DMS79 treated with DMSO at 0.1 percent for 48 hours (cell line): ENCODE measurements around the gene FLG.
"Not testable (repeated sequence)": the region's sequence is repeated elsewhere in the genome, so short reads cannot be mapped to it uniquely, and the experiment has no call there.

ENCODE experiments used
- DNase-seq: peaks from one replicate; lab custom pipeline; 2025; lab: John Stamatoyannopoulos, UW

Gene FLG

DNA sequence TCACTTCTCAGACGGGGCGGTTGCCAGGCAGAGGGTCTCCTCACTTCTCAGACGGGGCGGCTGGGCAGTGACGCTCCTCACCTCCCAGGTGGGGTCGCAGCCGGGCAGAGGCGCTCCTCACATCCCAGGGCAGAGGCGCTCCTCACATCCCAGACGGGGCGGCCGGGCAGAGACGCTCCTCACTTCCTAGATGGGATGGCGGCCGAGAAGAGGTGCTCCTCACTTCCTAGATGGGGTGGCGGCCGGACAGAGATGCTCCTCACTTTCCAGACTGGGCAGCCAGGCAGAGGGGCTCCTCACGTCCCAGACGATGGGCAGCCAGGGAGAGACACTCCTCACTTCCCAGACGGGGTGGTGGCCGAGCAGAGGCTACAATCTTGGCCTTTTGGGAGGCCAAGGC lies 68.6 kb downstream of the FLG start:
- DNase-seq, result not testable (repeated sequence)
